Stimulated activated CD4-positive, alpha-beta T cell treated with anti-CD3 and anti-CD28 coated beads, Interleukin-15, amount 100 ng/mL, for 24 hours (primary cell): ENCODE results near the gene NPTX2.

Experiments used
- DNase-seq: peaks from one replicate; pipeline ENCODE4 v3.0.0-alpha.2; 2020

Gene NPTX2

DNA sequence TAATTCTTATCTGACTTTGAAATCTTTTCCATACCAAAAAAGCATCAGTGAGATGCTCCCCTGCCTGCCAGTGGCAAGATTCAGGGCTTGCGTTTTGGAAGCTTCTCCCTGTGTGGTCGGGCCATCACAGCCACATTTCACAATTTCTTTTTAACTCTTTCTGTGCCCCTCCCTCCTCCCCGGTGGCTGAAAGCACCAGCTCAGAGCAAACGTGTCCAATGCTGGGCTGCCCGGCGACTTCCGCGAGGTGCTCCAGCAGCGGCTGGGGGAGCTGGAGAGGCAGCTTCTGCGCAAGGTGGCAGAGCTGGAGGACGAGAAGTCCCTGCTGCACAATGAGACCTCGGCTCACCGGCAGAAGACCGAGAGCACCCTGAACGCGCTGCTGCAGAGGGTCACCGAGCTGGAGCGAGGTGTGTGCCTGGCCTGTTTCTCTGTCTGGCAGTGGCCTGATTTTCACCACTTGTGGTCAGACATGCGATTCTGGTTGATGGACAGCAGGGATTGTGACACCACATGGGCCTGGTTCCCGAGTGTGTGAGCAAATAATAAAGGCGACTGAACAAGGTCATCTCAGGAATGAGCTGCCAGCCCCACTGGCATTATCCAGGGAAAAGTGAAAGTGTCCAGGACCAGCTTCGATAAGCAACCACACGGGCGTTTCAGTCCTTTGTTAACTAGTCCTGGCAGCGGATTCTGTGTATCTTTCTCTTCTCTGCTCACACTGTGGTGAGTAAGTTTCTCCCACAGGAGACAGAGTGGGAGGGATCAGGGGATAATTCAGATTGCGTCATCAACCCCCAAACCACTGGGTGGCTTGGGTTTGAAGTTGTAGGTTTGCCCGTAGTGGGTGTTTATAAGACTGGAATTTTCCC lies 2.6 kb downstream of the NPTX2 start:
- peak; percentile 23 for DNase-seq

DNA sequence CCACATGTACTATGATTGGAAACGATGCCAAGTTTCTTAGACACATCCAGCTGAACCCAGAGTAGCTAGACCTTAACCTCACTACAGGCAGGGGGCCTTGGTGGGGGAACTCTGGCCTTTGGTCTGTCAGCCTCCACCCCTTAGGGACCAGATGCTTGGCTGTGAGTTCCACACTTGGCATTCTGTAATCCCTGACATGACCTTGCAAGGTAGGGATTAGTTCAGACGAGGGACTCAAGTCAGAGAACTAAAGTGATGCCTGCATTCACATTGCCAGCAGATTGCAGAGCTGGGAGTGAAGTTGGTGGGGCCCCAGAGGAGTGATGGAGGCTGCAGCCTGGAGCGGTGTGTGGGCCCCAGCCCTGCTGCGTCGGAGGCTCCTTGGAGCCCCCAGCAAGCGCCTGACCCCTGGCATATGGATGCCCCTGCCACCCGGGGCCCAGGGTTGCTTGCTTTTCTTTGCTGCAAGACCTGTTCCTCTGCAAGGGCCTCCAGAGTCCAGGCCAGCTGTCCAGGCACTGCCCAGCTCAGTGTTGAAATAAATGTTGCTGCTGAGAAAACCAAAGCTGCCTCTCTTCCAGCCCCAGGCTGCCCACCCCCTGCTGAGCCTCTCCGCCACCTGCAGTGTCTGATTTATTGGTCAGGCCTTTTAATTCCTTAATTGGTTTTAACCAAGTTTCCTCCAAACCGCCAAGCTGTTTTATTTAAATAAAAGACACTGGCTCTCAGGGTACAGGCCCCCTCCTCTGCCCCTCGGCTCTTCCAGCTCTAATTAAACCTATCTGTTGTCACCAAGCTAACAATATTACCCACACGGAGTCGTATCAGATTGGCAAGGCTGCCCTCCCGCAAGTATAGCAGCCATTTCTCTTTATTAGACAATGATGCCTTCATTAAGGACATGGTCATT lies 4.7 kb downstream of the NPTX2 start:
- DNase-seq, result no peak

GRCh38 chr7:98622926-98623325 lies 5.8 kb downstream of the NPTX2 start:
- no peak for DNase-seq

DNA sequence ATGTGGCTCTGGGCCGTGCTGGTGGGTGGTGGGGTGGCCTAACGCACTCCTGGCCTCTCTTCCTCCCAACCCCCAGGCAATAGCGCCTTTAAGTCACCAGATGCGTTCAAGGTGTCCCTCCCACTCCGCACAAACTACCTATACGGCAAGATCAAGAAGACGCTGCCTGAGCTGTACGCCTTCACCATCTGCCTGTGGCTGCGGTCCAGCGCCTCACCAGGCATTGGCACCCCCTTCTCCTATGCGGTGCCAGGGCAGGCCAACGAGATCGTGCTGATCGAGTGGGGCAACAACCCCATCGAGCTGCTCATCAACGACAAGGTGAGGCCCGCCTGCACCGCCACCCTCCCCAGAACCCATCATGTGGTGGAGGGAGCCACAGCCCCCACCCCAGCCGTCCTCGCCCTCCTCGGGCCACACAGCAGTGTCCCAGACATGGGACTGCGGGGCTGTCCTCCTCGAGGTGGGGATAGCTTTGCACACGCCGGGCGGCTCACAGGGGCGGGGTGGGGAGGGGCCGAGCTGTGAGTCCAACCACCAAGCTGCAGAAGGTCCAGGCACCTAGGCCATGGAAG lies 7.8 kb downstream of the NPTX2 start:
- no peak for DNase-seq

DNA sequence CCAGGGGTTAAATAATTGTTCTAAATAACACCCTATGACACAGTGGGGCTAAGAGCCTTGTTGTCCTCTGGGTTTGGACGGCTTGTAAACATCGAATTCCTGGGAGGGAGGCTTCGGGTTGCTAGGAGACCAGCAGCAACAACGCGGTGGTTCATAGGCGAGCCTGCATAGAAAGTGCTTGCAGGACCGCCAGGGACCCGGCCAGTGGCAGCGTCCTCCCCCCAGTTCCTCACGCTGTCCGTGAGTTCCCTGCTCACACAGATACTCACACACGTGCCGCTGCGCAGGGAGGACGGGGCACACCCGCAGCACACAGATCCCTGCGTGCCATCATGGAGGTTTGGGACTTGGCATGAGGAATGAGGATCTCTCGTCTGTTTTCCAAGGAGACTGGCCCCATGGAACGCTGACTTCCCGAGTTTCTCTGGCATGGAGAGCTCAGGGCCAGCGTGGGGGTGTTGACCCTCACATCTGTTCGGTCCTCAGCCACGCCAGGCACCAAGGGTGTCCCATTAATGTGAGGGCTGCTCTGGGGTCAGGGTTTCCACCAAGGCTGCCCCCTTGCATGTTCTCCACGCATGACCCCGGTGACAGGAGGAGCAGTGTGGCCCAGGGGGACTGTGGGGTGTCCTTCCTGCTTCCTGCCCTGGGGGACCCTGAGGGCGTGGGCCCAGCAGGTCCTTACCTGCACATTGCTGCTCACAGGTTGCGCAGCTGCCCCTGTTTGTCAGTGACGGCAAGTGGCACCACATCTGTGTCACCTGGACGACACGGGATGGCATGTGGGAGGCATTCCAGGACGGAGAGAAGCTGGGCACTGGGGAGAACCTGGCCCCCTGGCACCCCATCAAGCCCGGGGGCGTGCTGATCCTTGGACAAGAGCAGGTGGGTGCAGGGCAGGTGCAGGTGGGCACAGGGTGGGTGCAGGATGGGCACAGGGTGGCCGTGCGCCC lies 9.7 kb downstream of the NPTX2 start:
- DNase-seq, result no peak

GRCh38 chr7:98627413-98627790 lies 10.3 kb downstream of the NPTX2 start:
- no peak for DNase-seq

DNA sequence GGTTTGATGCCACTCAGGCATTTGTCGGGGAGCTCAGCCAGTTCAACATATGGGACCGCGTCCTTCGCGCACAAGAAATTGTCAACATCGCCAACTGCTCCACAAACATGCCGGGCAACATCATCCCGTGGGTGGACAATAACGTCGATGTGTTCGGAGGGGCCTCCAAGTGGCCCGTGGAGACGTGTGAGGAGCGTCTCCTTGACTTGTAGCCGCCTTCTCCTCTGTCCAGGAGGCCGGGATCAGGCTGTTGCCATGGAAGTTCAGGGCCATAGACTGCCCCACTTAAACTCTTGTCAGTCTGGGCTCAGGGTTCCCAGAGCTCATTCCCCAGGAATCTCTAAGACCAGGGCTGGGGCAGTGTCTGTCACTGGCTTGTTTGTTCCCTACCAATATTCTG lies 11.3 kb downstream of the NPTX2 start:
- DNase-seq, result no peak

GRCh38 chr7:98629001-98629431 lies 11.9 kb downstream of the NPTX2 start:
- no peak for DNase-seq

DNA sequence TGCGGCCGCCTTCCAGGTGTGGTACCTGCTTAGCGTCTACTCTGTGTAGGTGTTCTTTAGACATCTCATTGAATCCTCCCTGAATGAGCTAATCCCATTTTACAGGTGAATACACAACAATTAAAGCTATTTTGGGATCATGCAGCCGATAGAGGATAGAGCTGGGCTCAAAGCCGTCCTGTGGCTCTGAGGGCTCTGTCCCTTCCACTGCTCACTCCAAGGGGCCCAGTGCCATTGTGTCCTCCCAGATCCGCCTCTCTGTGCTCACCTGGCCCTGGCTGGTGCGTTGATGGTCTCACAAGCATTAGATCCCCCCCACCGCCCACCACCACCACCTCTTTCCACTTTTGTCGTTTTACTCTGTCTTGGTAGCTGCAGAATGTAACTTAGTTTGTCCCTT lies 13.1 kb downstream of the NPTX2 start:
- DNase-seq, result no peak

DNA sequence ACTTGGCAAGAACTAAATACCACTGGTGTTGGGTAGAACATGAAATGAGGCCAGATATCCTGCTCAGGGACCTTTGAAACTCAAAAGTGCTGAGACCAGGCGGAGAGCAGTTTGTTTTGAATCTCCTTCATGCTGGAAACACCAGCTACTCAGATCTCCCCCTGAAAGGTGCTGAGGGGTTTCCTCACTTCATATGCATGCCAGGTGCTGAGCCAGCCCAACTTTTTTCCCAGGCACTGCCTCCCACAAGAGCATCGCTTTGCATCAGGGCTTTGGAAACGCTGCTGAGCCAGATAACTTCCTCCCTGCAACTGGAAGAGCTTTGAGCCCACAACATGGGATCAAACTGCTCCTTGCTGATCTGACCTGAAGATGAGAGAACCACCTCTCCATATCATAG lies 13.7 kb downstream of the NPTX2 start:
- DNase-seq, result no peak

- DNase-seq, result no peak
Observed at GRCh38 chr7:98638853-98639252, 21.8 kb downstream of the NPTX2 start.

DNA sequence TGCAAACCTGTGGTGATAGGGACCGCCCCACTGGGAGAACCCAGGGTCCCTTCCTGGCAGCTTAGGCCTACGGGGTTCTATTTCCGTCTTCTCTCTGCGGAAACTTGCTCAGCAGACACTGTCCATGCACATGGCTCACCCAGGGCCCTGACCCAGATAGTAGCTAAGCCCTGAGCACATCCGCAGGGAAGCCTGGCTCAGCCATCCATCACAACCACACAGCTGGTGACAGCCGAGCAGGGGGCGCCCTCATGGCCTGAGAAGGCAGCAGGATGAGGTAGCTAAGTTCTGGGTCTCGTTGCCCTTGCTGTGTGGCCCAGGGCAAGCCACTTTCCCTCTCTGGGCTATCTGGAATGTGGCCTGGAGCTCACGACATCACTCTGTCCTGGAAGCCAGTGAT lies 23.3 kb downstream of the NPTX2 start:
- no peak for DNase-seq

DNA sequence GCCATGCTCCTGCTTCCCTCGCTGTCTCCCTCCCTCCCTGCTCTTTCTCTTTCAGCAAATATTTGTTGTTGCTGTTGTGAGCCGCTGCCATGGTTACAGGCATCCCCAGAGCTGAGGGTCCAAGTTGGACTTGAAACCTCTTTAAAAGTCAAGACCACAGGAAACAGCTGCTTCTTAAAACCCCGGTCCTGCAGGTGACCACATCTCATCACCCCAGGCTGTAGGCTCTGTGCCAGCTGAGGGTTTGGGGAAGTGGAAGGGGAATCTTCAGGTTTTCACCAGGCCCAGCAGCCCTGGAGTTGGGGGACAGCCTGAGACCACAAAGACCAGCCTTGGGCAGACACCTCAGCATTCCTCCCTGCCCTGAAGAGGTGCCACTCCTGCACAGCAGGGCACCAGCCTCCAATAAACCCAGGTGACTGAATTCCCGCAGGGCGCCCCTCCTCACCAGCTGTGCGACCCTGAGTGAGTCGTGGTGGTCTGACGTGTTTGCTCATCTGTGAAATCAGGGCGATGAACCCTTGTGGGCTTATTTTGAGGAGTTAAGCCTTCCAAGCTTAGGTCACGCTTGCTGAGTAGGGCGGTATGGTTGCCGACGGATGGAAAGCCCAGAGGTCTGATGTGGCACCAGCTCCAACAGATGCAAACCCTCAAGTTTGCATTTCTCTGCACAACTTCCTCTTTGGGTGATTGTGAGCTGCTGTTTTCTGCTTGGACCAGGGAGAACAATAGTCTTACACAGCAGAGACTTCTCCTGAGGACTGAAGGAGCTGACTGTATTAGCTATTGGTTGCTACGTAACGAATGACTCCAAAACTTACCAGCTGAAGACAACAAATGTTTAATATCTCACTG lies 24.8 kb downstream of the NPTX2 start:
- no peak for DNase-seq

- DNase-seq, result no peak
Observed at GRCh38 chr7:98643236-98643985, 26.3 kb downstream of the NPTX2 start.

- no peak for DNase-seq
Observed at GRCh38 chr7:98646465-98646864, 29.4 kb downstream of the NPTX2 start.

GRCh38 chr7:98647326-98647725 lies 30.2 kb downstream of the NPTX2 start:
- DNase-seq, result no peak

- no peak for DNase-seq
Observed at GRCh38 chr7:98651760-98652159, 34.7 kb downstream of the NPTX2 start.

- no peak for DNase-seq
Observed at GRCh38 chr7:98653601-98654310, 36.7 kb downstream of the NPTX2 start.

DNA sequence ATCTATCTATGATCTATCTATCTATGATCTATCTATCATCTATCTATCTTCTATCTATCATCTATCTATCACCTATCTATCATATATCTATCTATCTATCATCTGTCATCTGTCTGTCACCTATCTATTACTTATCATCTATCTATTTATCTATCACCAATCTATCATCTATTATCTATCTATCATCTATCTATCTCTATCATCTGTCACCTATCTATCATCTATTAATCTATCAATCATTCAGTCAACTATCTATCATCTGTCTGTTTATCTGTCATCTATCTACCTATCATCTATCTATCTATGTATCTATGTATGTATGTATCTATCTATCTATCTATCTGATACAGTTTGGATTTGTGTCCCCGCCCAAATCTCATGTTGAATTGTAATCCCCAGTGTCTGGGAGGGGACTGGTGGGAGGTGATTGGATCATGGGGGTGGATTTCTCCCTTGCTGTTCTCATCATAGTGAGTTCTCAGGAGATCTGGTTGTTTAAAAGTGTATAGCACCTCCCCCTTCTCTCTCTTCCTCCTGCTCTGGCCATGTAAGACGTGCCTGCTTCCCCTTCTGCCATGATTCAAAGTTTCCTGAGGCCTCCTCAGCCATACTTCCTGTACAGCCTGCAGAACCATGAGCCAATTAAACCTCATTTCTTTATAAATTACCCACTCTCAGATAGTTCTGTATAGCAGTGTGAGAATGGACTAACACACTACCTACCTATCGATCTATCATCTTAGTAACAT lies 37.6 kb downstream of the NPTX2 start:
- DNase-seq, result no peak
